GM12875 (cell line): ENCODE data around the gene FANCC.
"Not testable (repeated sequence)": the region's sequence is repeated elsewhere in the genome, so short reads cannot be mapped to it uniquely, and the experiment has no call there.

ENCODE experiments used
- H3K4me3 ChIP-seq: one replicate; pipeline ENCODE4 v1.5.1; 2011; ENCODE audit warnings: low read depth, low read length, control low read depth
- CTCF ChIP-seq: IDR thresholded peaks from 2 replicates; pipeline ENCODE4 v1.5.1; 2011; ENCODE audit warnings: low read depth, mild to moderate bottlenecking, control low read depth, inconsistent platforms, low read length, moderate library complexity, borderline replicate concordance; ENCODE audit not compliant: insufficient read depth

Gene FANCC

DNA sequence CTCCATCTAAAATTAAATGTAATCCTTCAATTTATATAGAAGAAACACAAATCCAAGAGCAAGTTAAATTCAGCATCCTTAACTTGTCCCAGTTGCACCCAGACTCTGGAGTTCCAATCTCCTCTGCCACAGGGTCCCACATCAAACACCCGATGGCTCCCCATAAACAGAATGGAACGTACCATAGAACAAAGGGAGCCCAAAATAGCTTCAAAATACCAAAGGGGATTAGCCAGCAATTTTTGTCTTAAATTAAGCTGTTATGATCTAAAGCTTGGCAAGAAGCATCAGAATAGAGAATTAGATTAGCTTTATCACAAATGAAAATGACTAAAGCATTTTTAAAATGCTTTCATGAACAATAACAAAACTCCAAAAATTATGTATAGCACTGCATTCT, 112.8 kb downstream of the FANCC start:
- no peak overlapping the region for H3K4me3 ChIP-seq
- TF ChIP-seq CTCF: no peak

DNA sequence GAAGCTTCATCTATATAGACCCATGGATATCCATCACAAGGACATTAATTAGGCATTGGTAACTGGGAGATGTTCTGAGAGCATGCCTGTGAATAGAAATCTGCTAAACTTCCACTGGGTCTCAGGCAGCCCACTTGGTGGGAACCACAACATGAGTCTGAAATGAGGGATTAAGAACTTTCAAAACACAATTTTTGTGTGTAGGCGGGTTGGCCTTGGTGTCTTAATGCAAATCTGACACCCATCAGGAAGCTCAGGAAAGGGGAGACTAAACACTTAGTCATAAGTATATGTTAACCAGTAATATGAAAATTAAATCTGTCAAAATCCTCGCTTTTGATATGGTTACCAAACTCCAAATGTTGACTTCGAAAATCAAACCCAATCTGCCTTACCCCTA, 113.2 kb downstream of the FANCC start:
- H3K4me3 ChIP-seq: no peak overlapping the region
- TF ChIP-seq CTCF: no peak

- not testable (repeated sequence) for H3K4me3 ChIP-seq
Observed at GRCh38 chr9:95203019-95203418, 114.5 kb downstream of the FANCC start.

- H3K4me3 ChIP-seq: no peak overlapping the region
- no peak for TF ChIP-seq CTCF
Observed at GRCh38 chr9:95202076-95202681, 115.3 kb downstream of the FANCC start.

- no peak overlapping the region for H3K4me3 ChIP-seq
- TF ChIP-seq CTCF: no peak
Observed at GRCh38 chr9:95201206-95201605, 116.3 kb downstream of the FANCC start.

- no peak overlapping the region for H3K4me3 ChIP-seq
- TF ChIP-seq CTCF: no peak
Observed at GRCh38 chr9:95197692-95198271, 119.7 kb downstream of the FANCC start.

DNA sequence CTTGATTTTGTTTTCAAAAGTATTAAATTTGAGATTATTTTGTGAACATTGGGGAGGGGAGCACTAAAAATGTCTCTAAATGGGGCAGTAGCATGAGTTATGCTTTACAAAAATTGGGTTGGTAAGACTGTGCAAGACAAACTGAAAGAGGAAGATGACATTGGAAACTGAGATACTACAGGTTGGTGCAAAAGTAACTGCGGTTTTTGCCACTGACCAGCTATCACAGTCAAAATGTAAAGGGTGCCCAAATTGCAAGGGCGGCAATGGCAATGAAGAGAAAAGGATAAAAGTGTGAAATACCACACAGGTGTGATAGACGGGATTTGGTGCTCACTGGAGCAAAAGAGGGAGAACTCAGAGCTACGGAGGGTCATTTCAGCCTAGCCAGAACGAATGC, 124.0 kb downstream of the FANCC start:
- no peak for TF ChIP-seq CTCF
- H3K4me3 ChIP-seq: no peak overlapping the region
